Nephron (organoid): ENCODE results near the gene FAM204A.

Experiments
- H3K27ac Mint-ChIP-seq, 3 experiments: 2 replicates each; pipeline ENCODE4 v1.8.0; 2020; ENCODE audit warnings: mixed read lengths in 3 of 3, mild to moderate bottlenecking in 2 of 3, moderate library complexity in 1 of 3
- H3K27me3 Mint-ChIP-seq: 2 replicates; pipeline ENCODE4 v1.8.0; 2021; ENCODE audit warnings: low read depth, mild to moderate bottlenecking, moderate library complexity, mixed read lengths
- H3K36me3 Mint-ChIP-seq: 2 replicates; pipeline ENCODE4 v1.8.0; 2020; ENCODE audit warnings: low read depth, mixed read lengths
- H3K4me1 Mint-ChIP-seq: 2 replicates; pipeline ENCODE4 v1.8.0; 2020; ENCODE audit warnings: mixed read lengths
- H3K4me3 Mint-ChIP-seq, 3 experiments: 2 replicates each; pipeline ENCODE4 v1.8.0; 2020; ENCODE audit warnings: mild to moderate bottlenecking in 3 of 3, mixed read lengths in 3 of 3, moderate library complexity in 2 of 3
- H3K9me3 Mint-ChIP-seq: 2 replicates; pipeline ENCODE4 v1.8.0; 2020; ENCODE audit warnings: mixed read lengths
- TF ChIP-seq, protein P1 (sequence below), 3 experiments: fragments of 200-600 bp; sonication (generic); IDR thresholded peaks; one replicate each; pipeline ENCODE4 v1.5.0; 2021; ENCODE audit warnings: antibody characterized with exemption in 3 of 3; ENCODE audit not compliant: unreplicated experiment in 3 of 3

FAM204A gene

DNA sequence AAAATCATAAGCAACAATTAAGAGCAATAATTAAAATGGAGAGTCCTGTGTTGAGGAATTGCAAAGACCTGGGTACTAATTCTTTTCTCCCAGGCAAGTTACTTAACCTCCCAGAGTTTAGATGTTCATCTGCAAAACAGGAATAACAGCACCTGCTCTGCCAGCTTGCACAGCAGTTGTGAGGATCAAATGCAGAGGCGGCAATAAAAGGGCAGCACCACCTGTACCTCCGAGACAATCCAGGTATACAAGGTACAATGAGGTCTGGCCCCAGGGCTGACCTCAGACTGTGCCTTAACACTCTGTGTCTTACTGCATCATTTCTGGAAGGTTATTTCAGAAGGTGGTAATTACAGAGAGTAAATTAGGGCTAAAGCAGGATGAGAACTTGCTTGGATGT lies 14.5 kb upstream of the FAM204A start:
- Mint-ChIP-seq H3K9me3 (no peaks in the 10 kb centered on the region), H3K27me3 (peaks cover 4% of the 10 kb centered on the region), H3K4me1 (no peaks in the 10 kb centered on the region), H3K36me3 (no peaks in the 10 kb centered on the region), H3K4me3 (no peak overlapping the region), H3K27ac (no peak overlapping the region)
- TF ChIP-seq, protein P1, sequence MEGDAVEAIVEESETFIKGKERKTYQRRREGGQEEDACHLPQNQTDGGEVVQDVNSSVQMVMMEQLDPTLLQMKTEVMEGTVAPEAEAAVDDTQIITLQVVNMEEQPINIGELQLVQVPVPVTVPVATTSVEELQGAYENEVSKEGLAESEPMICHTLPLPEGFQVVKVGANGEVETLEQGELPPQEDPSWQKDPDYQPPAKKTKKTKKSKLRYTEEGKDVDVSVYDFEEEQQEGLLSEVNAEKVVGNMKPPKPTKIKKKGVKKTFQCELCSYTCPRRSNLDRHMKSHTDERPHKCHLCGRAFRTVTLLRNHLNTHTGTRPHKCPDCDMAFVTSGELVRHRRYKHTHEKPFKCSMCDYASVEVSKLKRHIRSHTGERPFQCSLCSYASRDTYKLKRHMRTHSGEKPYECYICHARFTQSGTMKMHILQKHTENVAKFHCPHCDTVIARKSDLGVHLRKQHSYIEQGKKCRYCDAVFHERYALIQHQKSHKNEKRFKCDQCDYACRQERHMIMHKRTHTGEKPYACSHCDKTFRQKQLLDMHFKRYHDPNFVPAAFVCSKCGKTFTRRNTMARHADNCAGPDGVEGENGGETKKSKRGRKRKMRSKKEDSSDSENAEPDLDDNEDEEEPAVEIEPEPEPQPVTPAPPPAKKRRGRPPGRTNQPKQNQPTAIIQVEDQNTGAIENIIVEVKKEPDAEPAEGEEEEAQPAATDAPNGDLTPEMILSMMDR (IDR thresholded peaks at IDR 0.05; ENCODE audit: unreplicated experiment in 3 of 3) = no peak

DNA sequence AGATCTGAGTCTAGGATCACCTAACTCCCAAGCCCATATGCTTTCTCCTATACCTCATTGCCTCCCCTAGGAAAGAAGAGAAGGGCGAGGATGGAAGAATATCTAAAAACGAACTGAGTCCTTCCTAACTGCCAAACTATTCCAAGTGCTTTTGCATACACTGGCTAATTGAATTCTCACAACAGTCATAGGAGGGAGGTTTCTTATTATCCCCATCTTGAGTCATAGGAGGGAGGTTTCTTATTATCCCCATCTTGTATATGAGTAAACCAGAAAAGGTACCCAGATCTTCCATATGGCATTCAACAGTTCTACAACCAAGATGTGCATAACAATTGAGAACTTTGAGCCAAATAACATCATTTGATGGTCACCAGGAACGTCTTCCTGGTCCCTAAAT lies 13.1 kb upstream of the FAM204A start:
- H3K4me1 Mint-ChIP-seq = no peaks in the 10 kb centered on the region
- H3K27me3 Mint-ChIP-seq = peaks cover 8% of the 10 kb centered on the region
- H3K36me3 Mint-ChIP-seq = no peaks in the 10 kb centered on the region
- no peaks in the 10 kb centered on the region for H3K9me3 Mint-ChIP-seq
- no peak overlapping the region for H3K27ac Mint-ChIP-seq
- H3K4me3 Mint-ChIP-seq = no peak overlapping the region
- TF ChIP-seq, protein P1 (IDR thresholded peaks at IDR 0.05; ENCODE audit: unreplicated experiment in 3 of 3) = no peak

DNA sequence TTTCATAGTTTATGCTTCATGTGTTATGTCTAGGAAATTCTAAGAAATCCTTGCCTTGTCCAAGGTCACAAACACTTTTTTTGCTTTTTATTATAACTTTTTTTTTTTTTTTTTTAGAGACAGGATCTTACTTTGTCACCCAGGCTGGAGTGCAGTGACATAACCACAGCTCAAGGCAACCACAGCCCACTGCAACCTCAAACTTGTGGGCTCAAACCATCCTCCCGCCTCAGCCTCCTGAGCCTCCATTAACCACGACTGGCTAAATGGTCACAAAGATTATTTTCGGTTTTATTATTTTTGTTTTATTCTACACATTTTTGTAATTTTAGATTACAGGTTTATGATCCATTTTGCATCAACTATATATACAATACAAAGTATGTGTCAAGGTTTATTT lies 7.1 kb upstream of the FAM204A start:
- H3K4me3 Mint-ChIP-seq = no peak overlapping the region

DNA sequence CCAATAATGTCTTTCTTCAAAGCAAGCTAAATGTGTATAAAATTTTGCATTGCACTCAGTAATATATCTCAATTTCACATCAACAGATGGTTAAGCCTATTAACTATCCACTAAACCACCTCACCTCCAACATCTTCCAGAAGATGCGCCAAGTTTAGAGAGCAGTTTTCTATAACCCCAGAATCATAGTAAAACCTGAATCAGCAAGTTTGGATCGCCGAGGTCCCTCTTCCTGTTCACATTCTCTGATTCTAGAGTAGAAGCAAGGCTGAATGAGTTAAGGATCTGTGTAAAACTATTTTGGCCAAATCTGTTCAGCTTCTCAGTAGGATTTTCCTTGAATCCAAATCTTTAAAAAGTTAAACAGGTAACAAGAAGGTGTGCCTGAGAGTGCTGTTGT lies 1.4 kb upstream of the FAM204A start:
- Mint-ChIP-seq H3K27ac (peak overlapping the region in 1 of 3 experiments; percentile 46), H3K27me3 (no peaks in the 10 kb centered on the region)

More for the DNA sequence above, 7.1 kb upstream of the FAM204A start:
- H3K4me1 Mint-ChIP-seq = no peaks in the 10 kb centered on the region
- H3K27ac Mint-ChIP-seq = no peak overlapping the region
- TF ChIP-seq, protein P1 (IDR thresholded peaks at IDR 0.05; ENCODE audit: unreplicated experiment in 3 of 3) = no peak
- H3K27me3 Mint-ChIP-seq = peaks cover 4% of the 10 kb centered on the region
- H3K9me3 Mint-ChIP-seq = no peaks in the 10 kb centered on the region
- no peaks in the 10 kb centered on the region for H3K36me3 Mint-ChIP-seq

DNA sequence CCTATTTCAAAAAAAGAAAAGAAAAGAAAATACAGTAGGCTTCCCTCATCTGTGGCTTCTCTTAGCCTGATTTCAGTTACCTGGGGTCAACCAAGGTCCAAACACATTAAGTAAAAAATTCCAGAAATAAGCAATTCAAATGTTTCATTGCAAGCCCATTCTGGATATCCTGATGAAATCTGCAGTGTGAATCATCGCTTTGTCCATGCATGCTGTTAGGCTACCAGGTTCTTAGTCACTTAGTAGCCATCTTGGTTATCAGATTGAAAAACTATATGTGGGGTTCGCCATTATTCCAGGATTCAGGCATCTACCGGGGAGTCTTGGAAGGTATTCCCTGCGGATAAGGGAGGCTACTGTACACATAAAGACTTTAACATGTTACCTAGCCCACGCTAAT lies 991 bp upstream of the FAM204A start:
- Mint-ChIP-seq H3K4me1 (peaks cover 22% of the 10 kb centered on the region), H3K4me3 (peak overlapping the region; percentile 51 to 83 (median 65)), H3K9me3 (no peaks in the 10 kb centered on the region), H3K27ac (peak overlapping the region in 1 of 3 experiments; percentile 46), H3K27me3 (no peaks in the 10 kb centered on the region), H3K36me3 (no peaks in the 10 kb centered on the region)
- TF ChIP-seq, protein P1 (IDR thresholded peaks at IDR 0.05; ENCODE audit: unreplicated experiment in 3 of 3) = no peak

More for the DNA sequence above, 1.4 kb upstream of the FAM204A start:
- H3K4me1 Mint-ChIP-seq = peaks cover 22% of the 10 kb centered on the region
- H3K9me3 Mint-ChIP-seq = no peaks in the 10 kb centered on the region
- TF ChIP-seq, protein P1 (IDR thresholded peaks at IDR 0.05; ENCODE audit: unreplicated experiment in 3 of 3) = no peak
- H3K4me3 Mint-ChIP-seq = peak overlapping the region; percentile 51 to 83 (median 65)
- H3K36me3 Mint-ChIP-seq = no peaks in the 10 kb centered on the region

DNA sequence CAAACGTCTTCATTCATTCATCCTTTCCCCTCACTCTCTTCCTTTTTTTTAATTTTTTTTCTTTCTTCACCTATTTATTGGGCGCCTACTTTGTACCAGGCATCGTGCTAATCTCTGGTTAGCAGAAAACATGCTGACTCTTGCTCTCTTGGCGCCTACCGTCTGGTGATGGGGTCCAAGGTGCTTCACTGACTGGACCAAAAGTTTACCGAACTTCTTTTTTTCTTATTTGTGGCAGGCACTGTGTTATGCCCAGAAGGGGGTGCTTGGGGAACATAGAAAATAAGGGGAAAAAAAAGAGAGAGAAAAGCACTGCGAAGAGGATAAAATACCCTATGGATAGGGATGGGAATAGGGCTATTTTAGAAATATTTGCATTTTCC lies 505 bp upstream of the FAM204A start:
- Mint-ChIP-seq H3K4me3 (peak overlapping the region; percentile 83 to 95 (median 88)), H3K27me3 (no peaks in the 10 kb centered on the region), H3K9me3 (no peaks in the 10 kb centered on the region), H3K4me1 (peaks cover 22% of the 10 kb centered on the region), H3K36me3 (no peaks in the 10 kb centered on the region), H3K27ac (peak overlapping the region; percentile 45 to 82 (median 55))
- TF ChIP-seq, protein P1 (IDR thresholded peaks at IDR 0.05; ENCODE audit: unreplicated experiment in 3 of 3) = no peak
